Panc1 (cell line): ENCODE results near the gene TNRC6A. TPM values are rescaled to one million over a fixed set of nuclear protein-coding genes. Genes with fewer than 3 reads are reported as not detected.

ENCODE experiments used
- ATAC-seq: fragments of 200-7000 bp; cut with Tn5 transposase; 2 replicates; pipeline ENCODE4 v1.9.1; 2020; ENCODE audit warnings: mild to moderate bottlenecking, moderate library complexity
- BruUV-seq: library from RNA; stranded (reverse); fragments of 400-500 nt; replicated peaks from 2 replicates; lab custom pipeline; 2021; lab: Mats Ljungman, UMichigan
- CTCF ChIA-PET: fragments of 300-600 bp; sonication (Branson Sonifier 250); formaldehyde crosslinking; loops from one replicate; lab custom pipeline; 2022; ENCODE audit warnings: antibody characterized with exemption; lab: Charles Lee
- POLR2A ChIA-PET: fragments of 300-600 bp; sonication (Branson Sonifier 250); formaldehyde crosslinking; loops from one replicate; lab custom pipeline; 2022; ENCODE audit warnings: antibody characterized with exemption; lab: Charles Lee
- DNase-seq: peaks from one replicate; pipeline ENCODE4 v3.0.0-alpha.2; 2010; ENCODE audit warnings: low read depth, low spot score
- H3K27ac ChIP-seq: 2 replicates; pipeline ENCODE4 v1.5.1; 2011; ENCODE audit warnings: mild to moderate bottlenecking, low read length, inconsistent platforms
- H3K27me3 ChIP-seq: fragments of 200-500 bp; sonication (Bioruptor generic); 2 replicates; pipeline ENCODE4 v1.6.0; 2014; ENCODE audit warnings: low read length, inconsistent platforms; ENCODE audit not compliant: control insufficient read depth, insufficient read depth
- H3K36me3 ChIP-seq: fragments of 200-500 bp; sonication (Bioruptor generic); 2 replicates; pipeline ENCODE4 v1.5.1; 2014; ENCODE audit warnings: inconsistent platforms, mild to moderate bottlenecking, low read length, moderate library complexity; ENCODE audit not compliant: control insufficient read depth, insufficient read depth
- H3K4me1 ChIP-seq: 2 replicates; pipeline ENCODE4 v1.5.1; 2011; ENCODE audit warnings: inconsistent platforms, mild to moderate bottlenecking, low read length, moderate library complexity; ENCODE audit not compliant: control insufficient read depth, insufficient read depth
- H3K4me3 ChIP-seq, 2 experiments: 2 replicates each; pipeline ENCODE4 v1.5.1; 2011 to 2012; ENCODE audit warnings: low read depth in 2 of 2, low read length in 2 of 2, mild to moderate bottlenecking in 2 of 2, inconsistent platforms in 1 of 2, moderate library complexity in 1 of 2
- H3K9me3 ChIP-seq: fragments of 200-500 bp; sonication (Bioruptor generic); 2 replicates; pipeline ENCODE4 v1.5.1; 2014; ENCODE audit warnings: low read depth, mild to moderate bottlenecking, inconsistent platforms, low read length, moderate library complexity; ENCODE audit not compliant: control insufficient read depth, insufficient read depth
- POLR2AphosphoS5 ChIP-seq: IDR thresholded peaks from 2 replicates; pipeline ENCODE4 v1.6.1; 2012; ENCODE audit warnings: mild to moderate bottlenecking, low read depth, low read length, moderate library complexity
- SIN3A ChIP-seq: IDR thresholded peaks from 2 replicates; pipeline ENCODE4 v1.6.1; 2012; ENCODE audit warnings: low read depth, mild to moderate bottlenecking, low read length, moderate library complexity, borderline replicate concordance; ENCODE audit not compliant: insufficient read depth
- TCF7L2 ChIP-seq: IDR thresholded peaks from 2 replicates; pipeline ENCODE4 v1.6.1; 2011; ENCODE audit warnings: mild to moderate bottlenecking, low read depth, low read length, inconsistent platforms
- in situ Hi-C: cut with HindIII; loops from 2 replicates; pipeline ENCODE4 v1.10.0; 2016; ENCODE audit warnings: low sequenced_read_pairs, low pct_unique_long_range_greater_than_20kb
- intact Hi-C: fragments of 100-400 bp; cut with micrococcal nuclease; formaldehyde crosslinking; loops from one replicate; pipeline ENCODE4 v1.10.0; 2022; ENCODE audit not compliant: unreplicated experiment
- total RNA-seq: library from RNA; stranded (reverse); gene quantifications from one replicate; pipeline ENCODE4 v1.2.1, GENCODE V29; 2021; ENCODE audit not compliant: unreplicated experiment
- TF ChIP-seq, protein P1 (sequence below): fragments of 450-650 bp; IDR thresholded peaks from 2 replicates; pipeline ENCODE4 v1.5.1; 2017; ENCODE audit warnings: mild to moderate bottlenecking
- TF ChIP-seq, protein P2 (sequence below), 2 experiments: IDR thresholded peaks; 2 replicates each; pipeline ENCODE4 v1.6.1; 2011 to 2012; ENCODE audit warnings: low read depth in 2 of 2, control low read depth in 1 of 2, low read length in 1 of 2, mild to moderate bottlenecking in 1 of 2, moderate library complexity in 1 of 2; ENCODE audit not compliant: insufficient read depth in 1 of 2

Gene TNRC6A
- total RNA-seq, 1 experiment from 2014 or later = 53.6 TPM

DNA sequence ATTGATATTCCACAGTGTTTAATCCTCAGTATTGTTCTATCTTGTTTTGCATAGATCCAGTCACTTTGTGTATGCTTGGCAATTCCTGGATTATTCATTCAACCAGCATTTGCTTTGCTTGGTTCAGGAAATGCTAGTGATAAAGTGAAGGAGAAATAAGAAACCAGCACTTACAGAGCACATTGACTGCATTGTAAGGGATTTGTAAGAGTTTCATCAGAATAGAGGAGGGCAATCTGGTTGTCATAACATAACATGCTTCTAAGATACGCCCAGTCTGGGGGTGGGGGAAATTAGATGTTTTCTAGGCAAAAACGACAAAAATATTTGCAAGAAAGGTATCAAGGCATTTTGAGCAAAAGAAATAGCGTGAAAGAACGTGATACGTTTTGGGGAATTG, 40.4 kb downstream of the TNRC6A start:
- TF ChIP-seq, protein P1, sequence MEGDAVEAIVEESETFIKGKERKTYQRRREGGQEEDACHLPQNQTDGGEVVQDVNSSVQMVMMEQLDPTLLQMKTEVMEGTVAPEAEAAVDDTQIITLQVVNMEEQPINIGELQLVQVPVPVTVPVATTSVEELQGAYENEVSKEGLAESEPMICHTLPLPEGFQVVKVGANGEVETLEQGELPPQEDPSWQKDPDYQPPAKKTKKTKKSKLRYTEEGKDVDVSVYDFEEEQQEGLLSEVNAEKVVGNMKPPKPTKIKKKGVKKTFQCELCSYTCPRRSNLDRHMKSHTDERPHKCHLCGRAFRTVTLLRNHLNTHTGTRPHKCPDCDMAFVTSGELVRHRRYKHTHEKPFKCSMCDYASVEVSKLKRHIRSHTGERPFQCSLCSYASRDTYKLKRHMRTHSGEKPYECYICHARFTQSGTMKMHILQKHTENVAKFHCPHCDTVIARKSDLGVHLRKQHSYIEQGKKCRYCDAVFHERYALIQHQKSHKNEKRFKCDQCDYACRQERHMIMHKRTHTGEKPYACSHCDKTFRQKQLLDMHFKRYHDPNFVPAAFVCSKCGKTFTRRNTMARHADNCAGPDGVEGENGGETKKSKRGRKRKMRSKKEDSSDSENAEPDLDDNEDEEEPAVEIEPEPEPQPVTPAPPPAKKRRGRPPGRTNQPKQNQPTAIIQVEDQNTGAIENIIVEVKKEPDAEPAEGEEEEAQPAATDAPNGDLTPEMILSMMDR = no peak
- TF ChIP-seq SIN3A (no peak), TCF7L2 (no peak), POLR2AphosphoS5 (no peak)
- TF ChIP-seq, protein P2, sequence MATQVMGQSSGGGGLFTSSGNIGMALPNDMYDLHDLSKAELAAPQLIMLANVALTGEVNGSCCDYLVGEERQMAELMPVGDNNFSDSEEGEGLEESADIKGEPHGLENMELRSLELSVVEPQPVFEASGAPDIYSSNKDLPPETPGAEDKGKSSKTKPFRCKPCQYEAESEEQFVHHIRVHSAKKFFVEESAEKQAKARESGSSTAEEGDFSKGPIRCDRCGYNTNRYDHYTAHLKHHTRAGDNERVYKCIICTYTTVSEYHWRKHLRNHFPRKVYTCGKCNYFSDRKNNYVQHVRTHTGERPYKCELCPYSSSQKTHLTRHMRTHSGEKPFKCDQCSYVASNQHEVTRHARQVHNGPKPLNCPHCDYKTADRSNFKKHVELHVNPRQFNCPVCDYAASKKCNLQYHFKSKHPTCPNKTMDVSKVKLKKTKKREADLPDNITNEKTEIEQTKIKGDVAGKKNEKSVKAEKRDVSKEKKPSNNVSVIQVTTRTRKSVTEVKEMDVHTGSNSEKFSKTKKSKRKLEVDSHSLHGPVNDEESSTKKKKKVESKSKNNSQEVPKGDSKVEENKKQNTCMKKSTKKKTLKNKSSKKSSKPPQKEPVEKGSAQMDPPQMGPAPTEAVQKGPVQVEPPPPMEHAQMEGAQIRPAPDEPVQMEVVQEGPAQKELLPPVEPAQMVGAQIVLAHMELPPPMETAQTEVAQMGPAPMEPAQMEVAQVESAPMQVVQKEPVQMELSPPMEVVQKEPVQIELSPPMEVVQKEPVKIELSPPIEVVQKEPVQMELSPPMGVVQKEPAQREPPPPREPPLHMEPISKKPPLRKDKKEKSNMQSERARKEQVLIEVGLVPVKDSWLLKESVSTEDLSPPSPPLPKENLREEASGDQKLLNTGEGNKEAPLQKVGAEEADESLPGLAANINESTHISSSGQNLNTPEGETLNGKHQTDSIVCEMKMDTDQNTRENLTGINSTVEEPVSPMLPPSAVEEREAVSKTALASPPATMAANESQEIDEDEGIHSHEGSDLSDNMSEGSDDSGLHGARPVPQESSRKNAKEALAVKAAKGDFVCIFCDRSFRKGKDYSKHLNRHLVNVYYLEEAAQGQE (IDR thresholded peaks at IDR 0.05; ENCODE audit: insufficient read depth in 1 of 2, low read depth in 2 of 2, low read length in 1 of 2) = no peak
- H3K27ac ChIP-seq = no peak overlapping the region
- CTCF ChIA-PET = interaction anchor here (0.6 kb wide), 1 partner anchor 75 kb away, joined by 3 read pairs; no protein-coding TSS in a partner anchor
- no peak for DNase-seq
- no TSS peak for BruUV-seq
- no peaks in the 10 kb centered on the region for H3K9me3 ChIP-seq
- POLR2A ChIA-PET = no interaction called here
- H3K4me3 ChIP-seq = no peak overlapping the region
- peaks cover 3% of the 10 kb centered on the region; the same call in 1 of the 2 replicates for H3K4me1 ChIP-seq
- in situ Hi-C loops (no loop called here), intact Hi-C loops (no loop called here)
- peaks cover 13% of the 10 kb centered on the region for H3K36me3 ChIP-seq
- no peaks in the 10 kb centered on the region for H3K27me3 ChIP-seq
- ATAC-seq = no peak

DNA sequence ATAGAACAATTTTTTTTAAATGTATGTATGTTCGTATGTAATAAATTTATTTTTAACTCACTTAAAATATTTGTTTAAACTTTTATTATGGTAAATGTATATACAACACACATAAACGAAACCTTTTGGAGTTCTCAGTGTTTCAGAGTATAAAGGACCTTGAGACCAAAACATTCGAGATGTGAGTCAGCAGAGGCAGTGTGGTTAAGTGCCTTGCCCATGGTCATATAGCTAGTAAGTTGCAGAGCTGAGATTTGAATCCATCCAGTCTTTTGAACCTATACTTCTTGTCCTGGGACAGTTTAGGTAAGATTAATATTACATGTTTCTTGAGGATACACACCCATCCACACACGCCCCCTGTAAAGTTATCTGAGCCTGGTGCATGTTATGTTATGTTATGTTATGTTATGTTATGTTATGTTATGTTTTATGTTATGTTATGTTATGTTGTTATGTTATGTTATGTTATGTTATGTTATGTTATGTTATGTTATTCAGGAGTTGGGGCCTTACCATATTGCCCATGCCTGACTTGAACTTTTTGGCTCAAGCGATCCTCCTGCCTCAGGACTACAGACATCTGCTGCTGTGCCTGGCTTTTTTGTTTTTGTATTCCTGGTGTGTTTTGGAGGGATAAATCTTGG, 41.8 kb downstream of the TNRC6A start:
- no peak for DNase-seq
- CTCF ChIA-PET = no interaction called here
- H3K4me3 ChIP-seq = no peak overlapping the region
- no peak overlapping the region for H3K27ac ChIP-seq
- no peaks in the 10 kb centered on the region for H3K9me3 ChIP-seq
- POLR2A ChIA-PET = interaction anchor here (0.5 to 0.6 kb wide), 2 partner anchors 10 to 207 kb away, joined by 3 to 4 read pairs; no protein-coding TSS in a partner anchor
- H3K36me3 ChIP-seq = peaks cover 19% of the 10 kb centered on the region
- ATAC-seq = peak; percentile 76
- no TSS peak for BruUV-seq
- H3K4me1 ChIP-seq = peaks cover 14% of the 10 kb centered on the region; the same call in 1 of the 2 replicates
- in situ Hi-C loops = no loop called here
- H3K27me3 ChIP-seq = no peaks in the 10 kb centered on the region
- no peak for TF ChIP-seq POLR2AphosphoS5
- TF ChIP-seq TCF7L2 = no peak
- TF ChIP-seq, protein P2 (IDR thresholded peaks at IDR 0.05; ENCODE audit: insufficient read depth in 1 of 2, low read depth in 2 of 2, low read length in 1 of 2) = no peak
- TF ChIP-seq, protein P1 = no peak
- TF ChIP-seq SIN3A = no peak
- intact Hi-C loops = no loop called here
